AG04449 (cell line): ENCODE data around the gene CCDC3.

Experiments used
- CTCF ChIA-PET: fragments of 350-600 bp; formaldehyde crosslinking; extraction: SDS; loops from one replicate; lab custom pipeline; 2021; ENCODE audit warnings: antibody characterized with exemption; lab: Yijun Ruan, JAX
- POLR2A ChIA-PET: fragments of 400-600, 350-600 bp; formaldehyde crosslinking; extraction: SDS; loops from one replicate; lab custom pipeline; 2020; ENCODE audit warnings: antibody characterized with exemption, inconsistent platforms; lab: Yijun Ruan, JAX
- DNase-seq: peaks from one replicate; pipeline ENCODE4 v3.0.0-alpha.2; 2010; ENCODE audit warnings: low read depth, low spot score
- H3K4me3 ChIP-seq: 2 replicates; pipeline ENCODE4 v1.5.1; 2011; ENCODE audit warnings: low read depth, mild to moderate bottlenecking, control low read depth, low read length
- CTCF ChIP-seq: IDR thresholded peaks from one replicate; pipeline ENCODE4 v1.5.1; 2011; ENCODE audit warnings: mild to moderate bottlenecking, moderate library complexity, low read length, control low read depth, inconsistent platforms; ENCODE audit not compliant: insufficient read depth; ENCODE audit errors: missing control alignments

The CCDC3 gene

GRCh38 chr10:12944931-12945330 lies 56.6 kb downstream of the CCDC3 start:
- ChIA-PET CTCF (no interaction called here), POLR2A (no interaction called here)
- DNase-seq: no peak

GRCh38 chr10:12943425-12943824 lies 58.1 kb downstream of the CCDC3 start:
- POLR2A ChIA-PET: no interaction called here
- CTCF ChIA-PET: no interaction called here
- DNase-seq: no peak
- TF ChIP-seq CTCF: no peak
- no peak overlapping the region for H3K4me3 ChIP-seq

More at GRCh38 chr10:12944931-12945330, 56.6 kb downstream of the CCDC3 start:
- no peak for TF ChIP-seq CTCF
- H3K4me3 ChIP-seq: no peak overlapping the region

GRCh38 chr10:12941966-12942365 lies 59.5 kb downstream of the CCDC3 start:
- POLR2A ChIA-PET: no interaction called here
- CTCF ChIA-PET: interaction anchor here (0.6 kb wide), 1 partner anchor 13 kb away, joined by 3 read pairs; no protein-coding TSS in a partner anchor
- no peak for TF ChIP-seq CTCF
- no peak overlapping the region for H3K4me3 ChIP-seq
- DNase-seq: no peak

- TF ChIP-seq CTCF: no peak
- ChIA-PET POLR2A (no interaction called here), CTCF (no interaction called here)
- no peak for DNase-seq
- no peak overlapping the region for H3K4me3 ChIP-seq
These were observed 60.7 kb downstream of the CCDC3 start for GRCh38 chr10:12940791-12941190.

GRCh38 chr10:12938271-12938670 lies 63.2 kb downstream of the CCDC3 start:
- no peak for TF ChIP-seq CTCF
- no peak for DNase-seq
- ChIA-PET POLR2A (no interaction called here), CTCF (interaction anchor here (2.4 kb wide), 1 partner anchor 36 kb away, joined by 7 read pairs; no protein-coding TSS in a partner anchor)
- H3K4me3 ChIP-seq: no peak overlapping the region

GRCh38 chr10:12937527-12937926 lies 64.0 kb downstream of the CCDC3 start:
- no peak for TF ChIP-seq CTCF
- H3K4me3 ChIP-seq: no peak overlapping the region
- no peak for DNase-seq
- ChIA-PET CTCF (interaction anchor here (0.9 to 2.4 kb wide), 2 partner anchors 36 to 119 kb away, joined by 3 to 7 read pairs; no protein-coding TSS in a partner anchor), POLR2A (no interaction called here)
